ENCODE data around the gene PLEKHM2. TPM values are rescaled to one million over a fixed set of nuclear protein-coding genes. Genes with fewer than 3 reads are reported as not detected.

PLEKHM2 gene
- total and polyA plus RNA-seq, 2 of the 4 experiments (the other 2 are of a cell fraction) = 24.7 to 48.0 TPM

- ChIA-PET CTCF (interaction anchor here (0.6 kb wide), 1 partner anchor 12 kb away, joined by 3 read pairs; no protein-coding TSS in a partner anchor), POLR2A (ENCODE audit: unreplicated experiment) (no interaction called here)
- Histone ChIP-seq H3K27me3 (ENCODE audit: control insufficient read depth, insufficient read depth, low read length) (no peaks in the 10 kb centered on the region), H3K27ac (ENCODE audit: insufficient read depth, low read length) (peak overlapping the region; percentile 91), H3K36me3 (ENCODE audit: control insufficient read depth, insufficient read depth, low read length) (peaks cover 2% of the 10 kb centered on the region), H3K9me3 (ENCODE audit: control insufficient read depth, insufficient read depth, low read length) (no peaks in the 10 kb centered on the region), H3K14ac (replicated peaks; ENCODE audit: low read depth, low read length) (peak overlapping the region; percentile 95), H3K9ac (ENCODE audit: low read depth, low read length) (peak overlapping the region; percentile 92), H2AK5ac (ENCODE audit: low read depth, low read length) (peak overlapping the region; percentile 86), H2AK9ac (replicated peaks; ENCODE audit: low read depth, low read length, poor library complexity) (peak overlapping the region; percentile 98), H3K56ac (ENCODE audit: extremely low read depth, insufficient read depth, low read length) (peak overlapping the region; percentile 66; the same call in 1 of the 2 replicates), H3K23ac (ENCODE audit: low read depth, low read length) (peak overlapping the region; percentile 89), H4K91ac (ENCODE audit: insufficient read depth, low read depth, low read length) (peak overlapping the region; percentile 82), H2BK20ac (ENCODE audit: low read depth, low read length) (no peak overlapping the region), H3K4ac (ENCODE audit: low read depth, low read length) (peak overlapping the region; percentile 92), H2BK15ac (ENCODE audit: low read depth, low read length) (peak overlapping the region; percentile 6; the same call in 1 of the 3 replicates), H3K4me3 (ENCODE audit: insufficient read depth, low read depth, low read length) (peak overlapping the region; percentile 68), H2BK120ac (ENCODE audit: low read depth, low read length) (peak overlapping the region; percentile 47), H3K9me1 (ENCODE audit: insufficient read depth, low read length) (peaks cover 11% of the 10 kb centered on the region), H4K5ac (ENCODE audit: low read depth, low read length) (peak overlapping the region; percentile 20), H4K20me1 (ENCODE audit: insufficient read depth, low read length) (peaks cover 29% of the 10 kb centered on the region), H3K79me1 (ENCODE audit: low read depth in 1 of 2, low read length in 2 of 2) (peaks cover 12 to 44% of the 10 kb centered on the region in 2 experiments), H2AFZ (replicated peaks; ENCODE audit: low read length, poor library complexity) (peak overlapping the region; percentile 82), H3K18ac (ENCODE audit: low read depth, low read length) (peak overlapping the region; percentile 42; the same call in 1 of the 2 replicates), H4K8ac (ENCODE audit: low read depth in 2 of 2, low read length in 2 of 2) (peak overlapping the region; percentile 80 to 95), H3K4me1 (ENCODE audit: control insufficient read depth, insufficient read depth, low read length) (peaks cover 19% of the 10 kb centered on the region), H3K4me2 (ENCODE audit: low read depth, low read length) (peak overlapping the region; percentile 91), H2BK5ac (ENCODE audit: low read depth, low read length, poor library complexity, severe bottlenecking) (peak overlapping the region; percentile 42)
- WGBS, 2 experiments (ENCODE audit: extremely low coverage in 2 of 2, insufficient read length in 1 of 2) = 2% methylated on average over 32 of the region's 58 CpGs; no CpG with 5 or more reads in 1 of the 2 experiments
- BruUV-seq (replicated peaks) = no TSS peak
- intact Hi-C loops (cut with micrococcal nuclease) = no loop called here
- ATAC-seq (ENCODE audit: low read depth) (peak; percentile 40), DNase-seq (no peak)
- in situ Hi-C loops (cut with MboI; ENCODE audit: low sequenced_read_pairs) = no loop called here
- TF ChIP-seq MAZ (IDR thresholded peaks at IDR 0.05; ENCODE audit: borderline replicate concordance, low read depth, low read length) (peak; percentile 16; the same call in 1 of the 2 replicates), USF2 (IDR thresholded peaks at IDR 0.05; ENCODE audit: low read depth, low read length) (no peak)
- dilution Hi-C loops (cut with HindIII; ENCODE audit: low sequenced_read_pairs, unreplicated experiment) = no loop called here
Measured at GRCh38 chr1:15758953-15759661, 75.0 kb downstream of the PLEKHM2 start.

All from IMR-90 (cell line).